ENCODE results near the gene ATP10A. TPM values are rescaled to one million over a fixed set of nuclear protein-coding genes. Genes with fewer than 3 reads are reported as not detected.

The ATP10A gene
- total and polyA plus RNA-seq, 2 of the 8 experiments (the other 6 are each of a cell fraction or from before 2014, with no cell fraction given), result 2.0 to 2.8 TPM

DNA sequence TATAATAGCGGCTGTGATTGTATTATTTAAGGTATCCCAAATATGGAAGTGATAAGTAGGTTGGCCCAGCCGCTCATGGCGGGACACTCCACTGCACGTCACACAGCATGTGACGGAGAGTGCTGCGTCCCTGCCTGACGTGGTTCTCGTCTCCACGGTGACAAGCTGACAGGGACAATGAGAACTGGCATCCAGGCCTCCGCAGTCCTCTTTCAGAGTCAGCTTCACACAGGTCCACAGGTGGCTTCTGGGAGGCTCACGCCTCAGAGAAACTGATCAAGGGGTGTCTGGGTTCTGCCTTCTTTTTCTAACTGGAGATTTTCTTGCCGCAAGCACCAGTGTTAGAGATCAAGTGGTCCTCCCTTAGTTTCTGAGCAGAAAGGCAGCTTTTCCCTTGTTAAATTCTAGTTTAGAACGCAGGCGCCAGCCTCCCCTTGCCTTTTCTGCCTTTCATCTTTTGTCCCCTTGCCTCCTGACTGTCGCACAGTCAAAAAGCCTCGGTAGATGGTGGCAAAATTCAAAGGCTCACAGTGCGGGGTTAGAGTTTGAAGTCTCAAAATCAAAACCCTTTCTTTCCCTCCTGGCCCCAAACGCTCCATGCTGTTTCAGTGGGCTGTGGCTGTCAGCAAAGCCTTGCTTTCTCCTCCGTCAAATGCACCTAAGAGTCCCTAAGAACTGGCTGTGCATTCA is 120.9 kb downstream of the ATP10A start (continued):
- TF ChIP-seq CBX8 (IDR thresholded peaks at IDR 0.05; ENCODE audit: borderline replicate concordance, low read depth, low read length), result no peak
- TF ChIP-seq CREB1 (IDR thresholded peaks at IDR 0.05), result no peak

All from H1 (cell line).